Thyroid gland (tissue), 4 donors: ENCODE results near the gene PTPRT.

Source experiments
- POLR2A ChIP-seq, 2 donors: fragments of 450-650 bp; IDR thresholded peaks; one replicate each; pipeline ENCODE4 v1.6.1; 2017; ENCODE audit warnings: antibody characterized with exemption in 2 of 2, mild to moderate bottlenecking in 2 of 2, moderate library complexity in 1 of 2
- TF ChIP-seq, protein P1 (sequence below), 6 experiments: fragments of 200-600 bp in 3 of 6; fragments of 450-650 bp in 3 of 6; sonication (generic) in 3 of 6; IDR thresholded peaks; one replicate each; pipeline ENCODE4 v1.5.1; 2016 to 2019; ENCODE audit warnings: antibody characterized with exemption in 6 of 6, mild to moderate bottlenecking in 2 of 6, inconsistent platforms in 1 of 6, moderate library complexity in 1 of 6

DNA sequence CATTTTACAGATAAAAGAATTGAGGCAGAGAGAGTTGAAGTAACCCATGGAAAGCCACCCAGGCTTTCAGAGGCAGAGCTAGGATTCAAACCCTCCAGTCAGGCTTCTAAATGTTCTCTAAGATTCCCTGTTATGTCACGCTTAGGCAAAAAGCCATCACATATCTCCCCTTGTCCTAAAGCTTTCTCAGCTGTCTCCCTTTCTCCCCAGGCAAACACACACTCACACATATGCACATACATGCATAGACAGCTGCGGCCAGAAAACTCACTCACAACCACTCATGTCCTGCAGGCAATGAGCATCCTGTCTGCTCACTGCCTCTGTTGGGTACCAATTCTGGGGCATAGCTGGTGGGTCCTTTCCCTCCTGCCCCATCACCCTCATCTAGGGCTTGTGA is 975.6 kb downstream of the PTPRT start:
- TF ChIP-seq, protein P1, sequence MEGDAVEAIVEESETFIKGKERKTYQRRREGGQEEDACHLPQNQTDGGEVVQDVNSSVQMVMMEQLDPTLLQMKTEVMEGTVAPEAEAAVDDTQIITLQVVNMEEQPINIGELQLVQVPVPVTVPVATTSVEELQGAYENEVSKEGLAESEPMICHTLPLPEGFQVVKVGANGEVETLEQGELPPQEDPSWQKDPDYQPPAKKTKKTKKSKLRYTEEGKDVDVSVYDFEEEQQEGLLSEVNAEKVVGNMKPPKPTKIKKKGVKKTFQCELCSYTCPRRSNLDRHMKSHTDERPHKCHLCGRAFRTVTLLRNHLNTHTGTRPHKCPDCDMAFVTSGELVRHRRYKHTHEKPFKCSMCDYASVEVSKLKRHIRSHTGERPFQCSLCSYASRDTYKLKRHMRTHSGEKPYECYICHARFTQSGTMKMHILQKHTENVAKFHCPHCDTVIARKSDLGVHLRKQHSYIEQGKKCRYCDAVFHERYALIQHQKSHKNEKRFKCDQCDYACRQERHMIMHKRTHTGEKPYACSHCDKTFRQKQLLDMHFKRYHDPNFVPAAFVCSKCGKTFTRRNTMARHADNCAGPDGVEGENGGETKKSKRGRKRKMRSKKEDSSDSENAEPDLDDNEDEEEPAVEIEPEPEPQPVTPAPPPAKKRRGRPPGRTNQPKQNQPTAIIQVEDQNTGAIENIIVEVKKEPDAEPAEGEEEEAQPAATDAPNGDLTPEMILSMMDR (IDR thresholded peaks at IDR 0.05): no peak
- TF ChIP-seq POLR2A (IDR thresholded peaks at IDR 0.05): no peak
